Neural cell (in vitro differentiated cells): Measurements from ENCODE around the gene CHRNB4. TPM values are rescaled to one million over a fixed set of nuclear protein-coding genes. Genes with fewer than 3 reads are reported as not detected.

Experiments used
- H2AFZ ChIP-seq: fragments of 200-600, 300-800 bp; sonication (generic), shearing (Covaris generic); 2 replicates; pipeline ENCODE4 v1.6.0; 2014; ENCODE audit warnings: low read depth, mild to moderate bottlenecking, antibody characterized with exemption, low read length, moderate library complexity
- H3F3A ChIP-seq: fragments of 200-600 bp; shearing (Covaris generic); 2 replicates; pipeline ENCODE4 v1.6.1; 2016; ENCODE audit warnings: mild to moderate bottlenecking, moderate library complexity, mixed read lengths, antibody characterized with exemption, low read length; ENCODE audit not compliant: insufficient read depth, poor library complexity, severe bottlenecking
- H3K27ac ChIP-seq: fragments of 200-600, 300-800 bp; sonication (generic), shearing (Covaris generic); 2 replicates; pipeline ENCODE4 v1.5.1; 2014; ENCODE audit warnings: mild to moderate bottlenecking, low read length, moderate library complexity
- H3K27me3 ChIP-seq: fragments of 300-800, 200-600 bp; sonication (generic), shearing (Covaris generic); 2 replicates; pipeline ENCODE4 v1.6.0; 2014; ENCODE audit warnings: mild to moderate bottlenecking, low read depth, low read length, moderate library complexity; ENCODE audit not compliant: insufficient read depth
- H3K36me3 ChIP-seq: fragments of 300-800, 200-600 bp; sonication (generic), shearing (Covaris generic); 2 replicates; pipeline ENCODE4 v1.5.1; 2014; ENCODE audit warnings: mild to moderate bottlenecking, antibody characterized with exemption, low read length, moderate library complexity; ENCODE audit not compliant: insufficient read depth
- H3K4me2 ChIP-seq: fragments of 300-800, 200-600 bp; sonication (generic), shearing (Covaris generic); 2 replicates; pipeline ENCODE4 v1.6.0; 2014; ENCODE audit warnings: mild to moderate bottlenecking, low read length
- H3K4me3 ChIP-seq: fragments of 300-800, 200-600 bp; sonication (generic), shearing (Covaris generic); 2 replicates; pipeline ENCODE4 v1.5.1; 2014; ENCODE audit warnings: mild to moderate bottlenecking, low read length, moderate library complexity
- H3K79me2 ChIP-seq: fragments of 200-600 bp; shearing (Covaris generic); replicated peaks from 2 replicates; pipeline ENCODE4 v1.6.0; 2014; ENCODE audit warnings: mild to moderate bottlenecking, low read length, moderate library complexity; ENCODE audit not compliant: insufficient read depth
- H3K9ac ChIP-seq: fragments of 300-800, 200-600 bp; sonication (generic), shearing (Covaris generic); 2 replicates; pipeline ENCODE4 v1.6.1; 2016; ENCODE audit warnings: mild to moderate bottlenecking, low read length, mixed read lengths
- H3K9me2 ChIP-seq: fragments of 200-600 bp; shearing (Covaris generic); 2 replicates; pipeline ENCODE4 v1.6.1; 2016; ENCODE audit warnings: mild to moderate bottlenecking, low read length, mixed read lengths; ENCODE audit not compliant: insufficient read depth
- H3K9me3 ChIP-seq: fragments of 200-600, 300-800 bp; sonication (generic), shearing (Covaris generic); 2 replicates; pipeline ENCODE4 v1.6.1; 2016; ENCODE audit warnings: mild to moderate bottlenecking, mixed run types, low read length, moderate library complexity, mixed read lengths
- H4K20me1 ChIP-seq: fragments of 200-600 bp; shearing (Covaris generic); 2 replicates; pipeline ENCODE4 v1.6.1; 2016; ENCODE audit warnings: mild to moderate bottlenecking, mixed run types; ENCODE audit not compliant: insufficient read depth
- EP300 ChIP-seq: fragments of 450-650 bp; conservative IDR thresholded peaks from 2 replicates; pipeline ENCODE4 v1.6.1; 2014; ENCODE audit warnings: antibody characterized with exemption, mild to moderate bottlenecking, moderate library complexity; ENCODE audit not compliant: poor library complexity, severe bottlenecking
- EZH2 ChIP-seq: fragments of 200-600, 300-800 bp; shearing (Covaris generic), sonication (generic); IDR thresholded peaks from 2 replicates; pipeline ENCODE4 v1.6.1; 2014; ENCODE audit warnings: antibody characterized with exemption, low read length, borderline replicate concordance, mild to moderate bottlenecking; ENCODE audit not compliant: insufficient read depth, poor library complexity, severe bottlenecking
- MXI1 ChIP-seq: fragments of 450-650 bp; conservative IDR thresholded peaks from 2 replicates; pipeline ENCODE4 v1.6.1; 2014; ENCODE audit warnings: antibody characterized with exemption, mild to moderate bottlenecking; ENCODE audit not compliant: poor library complexity, severe bottlenecking
- POLR2AphosphoS5 ChIP-seq: IDR thresholded peaks from 2 replicates; pipeline ENCODE4 v1.6.1; 2012
- RAD21 ChIP-seq: fragments of 450-650 bp; conservative IDR thresholded peaks from 2 replicates; pipeline ENCODE4 v1.6.1; 2014; ENCODE audit warnings: antibody characterized with exemption, mild to moderate bottlenecking, moderate library complexity
- SMC3 ChIP-seq: fragments of 450-650 bp; conservative IDR thresholded peaks from 2 replicates; pipeline ENCODE4 v1.6.1; 2014; ENCODE audit warnings: antibody characterized with exemption, mild to moderate bottlenecking, moderate library complexity; ENCODE audit not compliant: poor library complexity
- TAF1 ChIP-seq: IDR thresholded peaks from 2 replicates; pipeline ENCODE4 v1.6.1; 2012; ENCODE audit warnings: low read depth
- polyA plus RNA-seq: library from polyadenylated mRNA; depleted of rRNA; stranded (reverse); fragments of >200 nt; gene quantifications from 2 replicates; pipeline ENCODE4 v1.2.3, GENCODE V29; 2014
- TF ChIP-seq, protein P1 (sequence below): fragments of 450-650 bp; IDR thresholded peaks from 2 replicates; pipeline ENCODE4 v1.5.1; 2014; ENCODE audit warnings: antibody characterized with exemption, mild to moderate bottlenecking, moderate library complexity; ENCODE audit not compliant: poor library complexity, severe bottlenecking
- TF ChIP-seq, protein P2 (sequence below): IDR thresholded peaks from 2 replicates; pipeline ENCODE4 v1.6.1; 2012; ENCODE audit warnings: borderline replicate concordance

CHRNB4 gene
- polyA plus RNA-seq, 1 donor from 2014 or later, result not detected

DNA sequence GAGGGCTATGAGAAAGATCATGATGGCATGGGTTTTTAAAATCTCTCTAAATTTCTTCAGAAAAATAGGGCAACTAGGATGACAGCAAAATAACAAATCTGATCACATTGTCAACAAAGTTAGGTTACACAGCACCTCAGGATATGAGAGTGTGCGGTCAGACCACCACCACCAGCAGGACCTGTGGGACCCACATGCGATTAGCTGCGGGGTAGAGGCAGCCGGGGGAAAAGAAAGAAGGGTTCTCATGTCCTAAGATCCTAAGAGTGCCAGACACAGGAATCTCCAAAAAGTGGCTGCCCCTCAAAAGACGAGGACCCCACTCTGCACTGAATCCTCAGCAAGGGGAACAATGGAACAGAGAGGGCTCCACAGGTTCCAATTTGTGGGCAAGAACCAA is 35.8 kb downstream of the CHRNB4 start:
- Histone ChIP-seq H3K9ac (no peak overlapping the region), H3K9me3 (no peaks in the 10 kb centered on the region), H3K4me2 (no peak overlapping the region), H2AFZ (no peak overlapping the region), H3F3A (no peaks in the 10 kb centered on the region), H4K20me1 (no peaks in the 10 kb centered on the region), H3K9me2 (no peaks in the 10 kb centered on the region), H3K36me3 (no peaks in the 10 kb centered on the region), H3K79me2 (no peaks in the 10 kb centered on the region), H3K4me3 (no peak overlapping the region), H3K27me3 (no peaks in the 10 kb centered on the region), H3K27ac (no peak overlapping the region)
- no peak for TF ChIP-seq EZH2
- no peak for TF ChIP-seq SMC3
- TF ChIP-seq RAD21, result no peak
- no peak for TF ChIP-seq TAF1
- TF ChIP-seq, protein P1, sequence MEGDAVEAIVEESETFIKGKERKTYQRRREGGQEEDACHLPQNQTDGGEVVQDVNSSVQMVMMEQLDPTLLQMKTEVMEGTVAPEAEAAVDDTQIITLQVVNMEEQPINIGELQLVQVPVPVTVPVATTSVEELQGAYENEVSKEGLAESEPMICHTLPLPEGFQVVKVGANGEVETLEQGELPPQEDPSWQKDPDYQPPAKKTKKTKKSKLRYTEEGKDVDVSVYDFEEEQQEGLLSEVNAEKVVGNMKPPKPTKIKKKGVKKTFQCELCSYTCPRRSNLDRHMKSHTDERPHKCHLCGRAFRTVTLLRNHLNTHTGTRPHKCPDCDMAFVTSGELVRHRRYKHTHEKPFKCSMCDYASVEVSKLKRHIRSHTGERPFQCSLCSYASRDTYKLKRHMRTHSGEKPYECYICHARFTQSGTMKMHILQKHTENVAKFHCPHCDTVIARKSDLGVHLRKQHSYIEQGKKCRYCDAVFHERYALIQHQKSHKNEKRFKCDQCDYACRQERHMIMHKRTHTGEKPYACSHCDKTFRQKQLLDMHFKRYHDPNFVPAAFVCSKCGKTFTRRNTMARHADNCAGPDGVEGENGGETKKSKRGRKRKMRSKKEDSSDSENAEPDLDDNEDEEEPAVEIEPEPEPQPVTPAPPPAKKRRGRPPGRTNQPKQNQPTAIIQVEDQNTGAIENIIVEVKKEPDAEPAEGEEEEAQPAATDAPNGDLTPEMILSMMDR, result no peak
- TF ChIP-seq EP300, result no peak
- TF ChIP-seq, protein P2, sequence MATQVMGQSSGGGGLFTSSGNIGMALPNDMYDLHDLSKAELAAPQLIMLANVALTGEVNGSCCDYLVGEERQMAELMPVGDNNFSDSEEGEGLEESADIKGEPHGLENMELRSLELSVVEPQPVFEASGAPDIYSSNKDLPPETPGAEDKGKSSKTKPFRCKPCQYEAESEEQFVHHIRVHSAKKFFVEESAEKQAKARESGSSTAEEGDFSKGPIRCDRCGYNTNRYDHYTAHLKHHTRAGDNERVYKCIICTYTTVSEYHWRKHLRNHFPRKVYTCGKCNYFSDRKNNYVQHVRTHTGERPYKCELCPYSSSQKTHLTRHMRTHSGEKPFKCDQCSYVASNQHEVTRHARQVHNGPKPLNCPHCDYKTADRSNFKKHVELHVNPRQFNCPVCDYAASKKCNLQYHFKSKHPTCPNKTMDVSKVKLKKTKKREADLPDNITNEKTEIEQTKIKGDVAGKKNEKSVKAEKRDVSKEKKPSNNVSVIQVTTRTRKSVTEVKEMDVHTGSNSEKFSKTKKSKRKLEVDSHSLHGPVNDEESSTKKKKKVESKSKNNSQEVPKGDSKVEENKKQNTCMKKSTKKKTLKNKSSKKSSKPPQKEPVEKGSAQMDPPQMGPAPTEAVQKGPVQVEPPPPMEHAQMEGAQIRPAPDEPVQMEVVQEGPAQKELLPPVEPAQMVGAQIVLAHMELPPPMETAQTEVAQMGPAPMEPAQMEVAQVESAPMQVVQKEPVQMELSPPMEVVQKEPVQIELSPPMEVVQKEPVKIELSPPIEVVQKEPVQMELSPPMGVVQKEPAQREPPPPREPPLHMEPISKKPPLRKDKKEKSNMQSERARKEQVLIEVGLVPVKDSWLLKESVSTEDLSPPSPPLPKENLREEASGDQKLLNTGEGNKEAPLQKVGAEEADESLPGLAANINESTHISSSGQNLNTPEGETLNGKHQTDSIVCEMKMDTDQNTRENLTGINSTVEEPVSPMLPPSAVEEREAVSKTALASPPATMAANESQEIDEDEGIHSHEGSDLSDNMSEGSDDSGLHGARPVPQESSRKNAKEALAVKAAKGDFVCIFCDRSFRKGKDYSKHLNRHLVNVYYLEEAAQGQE, result no peak
- no peak for TF ChIP-seq POLR2AphosphoS5
- TF ChIP-seq MXI1, result no peak

DNA sequence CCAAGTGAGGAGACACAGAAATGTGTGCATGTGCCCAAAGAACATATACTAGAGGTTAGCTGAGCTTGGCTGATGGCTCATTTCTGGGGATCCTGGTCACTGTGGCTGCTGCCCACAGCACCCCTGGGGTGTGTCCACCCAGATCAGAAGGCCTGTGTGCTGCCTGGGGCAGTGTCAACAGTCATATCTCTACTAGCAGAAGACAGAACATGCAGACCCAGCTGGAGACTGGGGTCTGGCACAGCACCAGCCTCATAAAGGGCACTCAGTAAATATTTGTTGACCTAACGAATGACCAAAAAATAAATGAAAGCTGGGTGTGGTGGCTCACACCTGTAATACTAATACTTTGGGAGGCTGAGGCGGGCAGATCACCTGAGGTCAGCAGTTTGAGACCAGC is 36.6 kb downstream of the CHRNB4 start:
- TF ChIP-seq TAF1 (no peak), MXI1 (no peak), EP300 (no peak), EZH2 (no peak), RAD21 (no peak), POLR2AphosphoS5 (no peak), SMC3 (no peak)
- TF ChIP-seq, protein P1, result no peak
- TF ChIP-seq, protein P2, result no peak
- Histone ChIP-seq H3K27me3 (no peaks in the 10 kb centered on the region), H3K79me2 (no peaks in the 10 kb centered on the region), H3K4me2 (no peak overlapping the region), H4K20me1 (no peaks in the 10 kb centered on the region), H2AFZ (no peak overlapping the region), H3K27ac (no peak overlapping the region), H3K9ac (no peak overlapping the region), H3K9me3 (no peaks in the 10 kb centered on the region), H3K9me2 (no peaks in the 10 kb centered on the region), H3K36me3 (no peaks in the 10 kb centered on the region), H3K4me3 (no peak overlapping the region), H3F3A (no peaks in the 10 kb centered on the region)
